ENCODE measurements around the gene IMPA2. TPM values are rescaled to one million over a fixed set of nuclear protein-coding genes. Genes with fewer than 3 reads are reported as not detected.

IMPA2 gene
- total RNA-seq, 2 donors from 2014 or later: 269 to 446 TPM

DNA sequence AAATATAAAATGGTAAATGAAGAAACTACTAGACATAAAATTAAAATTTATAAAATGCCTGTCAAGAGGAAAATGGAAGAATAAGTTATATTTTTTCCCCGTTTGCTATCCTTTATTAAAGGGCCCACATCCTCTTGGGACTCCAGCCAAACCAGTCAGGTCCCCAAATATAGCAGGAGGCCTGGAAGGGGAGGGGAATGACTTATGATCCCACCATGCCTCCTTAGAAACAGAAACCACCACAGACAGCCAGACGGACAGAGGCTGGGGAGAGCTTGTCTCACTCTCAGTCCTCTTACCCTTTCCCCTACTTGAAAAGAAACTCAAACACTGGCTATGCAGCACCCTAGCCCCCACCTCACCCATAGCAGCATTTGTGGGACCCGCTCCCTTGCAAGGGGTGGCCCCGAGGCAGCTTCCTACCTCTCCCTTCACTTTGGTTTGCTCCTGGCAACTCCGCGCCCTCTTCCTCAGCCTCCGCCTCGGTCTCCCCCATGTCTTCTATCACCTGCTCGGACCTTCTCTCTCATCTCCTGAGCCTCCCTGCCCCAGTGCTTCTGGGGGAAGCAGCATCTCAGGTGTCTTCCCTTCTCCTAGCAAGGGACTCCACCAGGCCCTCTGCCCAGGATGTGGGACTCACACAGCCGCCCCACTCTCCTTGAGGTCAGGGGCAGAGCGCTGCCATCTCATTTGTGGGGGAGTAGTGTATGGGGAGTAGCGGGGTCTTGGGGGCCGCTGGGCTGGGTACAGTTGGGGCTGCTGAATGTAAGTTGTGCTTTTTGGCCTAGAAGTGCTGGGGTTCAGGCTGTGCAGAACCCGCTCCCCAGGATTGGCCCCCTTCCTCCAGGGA is 75.0 kb downstream of the IMPA2 start:
- TF ChIP-seq, protein P1, sequence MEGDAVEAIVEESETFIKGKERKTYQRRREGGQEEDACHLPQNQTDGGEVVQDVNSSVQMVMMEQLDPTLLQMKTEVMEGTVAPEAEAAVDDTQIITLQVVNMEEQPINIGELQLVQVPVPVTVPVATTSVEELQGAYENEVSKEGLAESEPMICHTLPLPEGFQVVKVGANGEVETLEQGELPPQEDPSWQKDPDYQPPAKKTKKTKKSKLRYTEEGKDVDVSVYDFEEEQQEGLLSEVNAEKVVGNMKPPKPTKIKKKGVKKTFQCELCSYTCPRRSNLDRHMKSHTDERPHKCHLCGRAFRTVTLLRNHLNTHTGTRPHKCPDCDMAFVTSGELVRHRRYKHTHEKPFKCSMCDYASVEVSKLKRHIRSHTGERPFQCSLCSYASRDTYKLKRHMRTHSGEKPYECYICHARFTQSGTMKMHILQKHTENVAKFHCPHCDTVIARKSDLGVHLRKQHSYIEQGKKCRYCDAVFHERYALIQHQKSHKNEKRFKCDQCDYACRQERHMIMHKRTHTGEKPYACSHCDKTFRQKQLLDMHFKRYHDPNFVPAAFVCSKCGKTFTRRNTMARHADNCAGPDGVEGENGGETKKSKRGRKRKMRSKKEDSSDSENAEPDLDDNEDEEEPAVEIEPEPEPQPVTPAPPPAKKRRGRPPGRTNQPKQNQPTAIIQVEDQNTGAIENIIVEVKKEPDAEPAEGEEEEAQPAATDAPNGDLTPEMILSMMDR (IDR thresholded peaks at IDR 0.05): no peak
- TF ChIP-seq POLR2A (IDR thresholded peaks at IDR 0.05): no peak
- H3K27me3 ChIP-seq: no peaks in the 10 kb centered on the region
- H3K36me3 ChIP-seq (replicated peaks in 1 of 2; ENCODE audit: insufficient read depth in 1 of 2, low read depth in 2 of 2): no peaks in the 10 kb centered on the region
- no peaks in the 10 kb centered on the region for H3K9me3 ChIP-seq
- no peak overlapping the region for H3K4me3 ChIP-seq
- no peak for ATAC-seq
- H3K4me1 ChIP-seq: no peaks in the 10 kb centered on the region
- H3K27ac ChIP-seq: no peak overlapping the region
- no peak for DNase-seq
- intact Hi-C loops (cut with DNase I): no loop called here
- 75 to 91% methylated on average over 14 of the region's 14 CpGs for WGBS, 2 donors

DNA sequence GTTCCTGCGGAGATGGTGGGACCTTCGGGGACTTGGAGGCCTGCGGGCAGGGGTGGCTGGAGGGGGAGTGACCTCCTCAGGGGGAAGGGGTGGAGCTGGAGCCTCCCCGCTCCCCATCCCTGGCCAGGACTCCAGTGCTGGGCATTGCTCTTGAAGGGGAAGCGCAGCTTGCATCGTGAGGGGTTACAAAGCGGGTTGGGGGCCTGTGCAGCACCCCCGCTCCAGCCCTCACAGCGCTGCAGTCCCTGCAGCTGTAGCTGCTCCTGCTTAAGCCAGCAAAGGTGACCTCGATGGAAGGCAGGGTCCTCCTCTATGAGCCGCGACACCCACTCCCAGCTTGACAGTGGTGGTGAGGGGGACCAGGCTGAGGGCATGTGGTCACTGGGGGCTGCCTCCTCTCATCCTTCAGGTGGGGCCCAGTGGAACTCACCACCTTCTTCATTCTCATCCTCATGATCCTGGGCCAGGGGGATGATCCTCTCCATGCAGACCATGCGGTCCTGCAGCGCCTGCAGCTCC is 75.6 kb downstream of the IMPA2 start:
- H3K4me1 ChIP-seq: no peaks in the 10 kb centered on the region
- H3K4me3 ChIP-seq: no peak overlapping the region
- no peak for TF ChIP-seq POLR2A (IDR thresholded peaks at IDR 0.05)
- TF ChIP-seq, protein P1 (IDR thresholded peaks at IDR 0.05): no peak
- ATAC-seq (no peak), DNase-seq (no peak)
- WGBS, 2 donors: 75 to 96% methylated on average over 4 to 14 of the region's 14 CpGs
- no peak overlapping the region for H3K27ac ChIP-seq
- no peaks in the 10 kb centered on the region for H3K9me3 ChIP-seq
- intact Hi-C loops (cut with DNase I): no loop called here
- H3K36me3 ChIP-seq (replicated peaks in 1 of 2; ENCODE audit: insufficient read depth in 1 of 2, low read depth in 2 of 2): no peaks in the 10 kb centered on the region
- no peaks in the 10 kb centered on the region for H3K27me3 ChIP-seq

DNA sequence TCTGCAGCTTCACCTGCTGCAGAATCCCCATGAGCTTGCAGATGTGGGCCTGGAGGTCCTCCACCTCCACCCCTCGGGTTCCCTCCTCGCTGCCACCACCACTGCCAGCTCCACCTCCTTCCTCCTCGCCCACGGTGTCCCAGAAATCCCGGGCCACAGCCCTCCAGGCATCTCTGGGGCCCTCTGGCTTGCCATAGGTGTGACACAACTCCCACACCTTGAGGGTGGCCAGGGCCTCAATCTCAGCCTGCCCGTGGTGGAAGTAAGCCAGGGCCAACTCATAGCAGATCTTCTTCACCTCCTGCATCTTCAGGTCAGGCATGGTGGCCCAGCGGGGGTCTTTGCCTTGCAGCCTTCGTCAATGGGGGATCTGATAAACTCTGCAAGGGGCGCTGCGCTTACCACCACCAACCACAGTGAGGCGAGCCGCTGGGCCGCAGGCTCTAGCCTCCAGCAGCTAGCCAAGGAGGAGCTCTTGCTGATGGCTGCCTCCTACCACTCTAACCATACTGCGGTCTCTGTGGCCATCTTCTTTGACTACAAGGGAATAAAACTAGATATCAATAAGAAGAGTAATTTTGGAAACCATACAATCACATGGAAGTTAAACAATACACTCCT is 76.2 kb downstream of the IMPA2 start:
- Histone ChIP-seq H3K9me3 (no peaks in the 10 kb centered on the region), H3K27ac (no peak overlapping the region), H3K27me3 (no peaks in the 10 kb centered on the region), H3K36me3 (replicated peaks in 1 of 2; ENCODE audit: insufficient read depth in 1 of 2, low read depth in 2 of 2) (no peaks in the 10 kb centered on the region), H3K4me3 (no peak overlapping the region), H3K4me1 (no peaks in the 10 kb centered on the region)
- DNase-seq (no peak), ATAC-seq (no peak)
- TF ChIP-seq, protein P1 (IDR thresholded peaks at IDR 0.05): no peak
- no peak for TF ChIP-seq POLR2A (IDR thresholded peaks at IDR 0.05)
- intact Hi-C loops (cut with DNase I): no loop called here
- WGBS, 2 donors: 70 to 84% methylated on average over 8 to 14 of the region's 14 CpGs

DNA sequence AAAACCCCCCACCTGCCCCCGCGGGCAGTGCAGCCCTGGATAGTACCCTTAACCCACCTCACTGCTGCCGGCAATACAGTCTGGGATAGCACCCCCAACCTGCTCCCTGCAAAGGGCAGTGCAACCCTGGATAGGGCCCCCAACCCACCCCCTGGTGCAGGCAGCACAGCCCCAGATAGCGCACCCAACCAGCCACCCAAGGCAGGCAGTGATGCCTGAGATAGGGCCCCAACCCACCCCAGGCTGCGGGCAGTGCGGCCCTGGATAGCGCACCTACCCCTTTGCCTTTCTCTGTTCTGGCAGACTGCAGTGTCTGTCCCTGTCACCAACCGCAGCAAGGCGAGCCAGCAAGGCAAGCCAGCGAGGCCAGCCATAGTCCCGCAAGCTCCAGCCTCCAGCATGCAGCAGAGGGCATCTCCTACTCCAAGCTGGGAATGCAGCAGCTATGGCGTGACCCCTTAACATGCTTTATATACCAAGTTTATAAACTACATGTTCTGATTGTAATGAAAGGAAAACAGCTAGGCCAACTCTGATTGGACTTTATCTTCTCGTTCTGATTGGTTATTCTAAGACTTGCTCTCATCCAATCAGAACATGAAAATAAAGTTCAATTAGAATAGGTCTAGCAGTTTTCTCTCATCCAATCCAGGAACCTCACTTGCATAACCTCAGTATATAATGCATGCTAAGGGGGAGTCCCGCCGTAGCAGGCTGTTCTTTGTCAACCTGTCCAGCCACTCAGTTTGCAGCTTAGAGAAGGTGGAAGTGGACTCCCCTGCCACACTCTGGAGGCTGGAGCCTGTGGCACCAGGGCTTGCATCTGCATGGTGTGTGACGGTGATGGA is 78.3 kb downstream of the IMPA2 start:
- Histone ChIP-seq H3K4me1 (no peaks in the 10 kb centered on the region), H3K4me3 (no peak overlapping the region), H3K27me3 (no peaks in the 10 kb centered on the region), H3K9me3 (no peaks in the 10 kb centered on the region), H3K27ac (no peak overlapping the region), H3K36me3 (replicated peaks in 1 of 2; ENCODE audit: insufficient read depth in 1 of 2, low read depth in 2 of 2) (no peaks in the 10 kb centered on the region)
- TF ChIP-seq, protein P1 (IDR thresholded peaks at IDR 0.05): no peak
- TF ChIP-seq POLR2A (IDR thresholded peaks at IDR 0.05): no peak
- no peak for ATAC-seq
- WGBS, 2 donors: 79 to 89% methylated on average over 9 to 15 of the region's 16 CpGs
- DNase-seq: no peak
- intact Hi-C loops (cut with DNase I): no loop called here

All from body of pancreas (tissue), 4 donors.